NCI-H446 (cell line): ENCODE measurements around the gene SDS.

ENCODE experiments used
- DNase-seq, 2 experiments: peaks; one replicate each; lab custom pipeline; 2025; lab: John Stamatoyannopoulos, UW

Gene SDS

DNA sequence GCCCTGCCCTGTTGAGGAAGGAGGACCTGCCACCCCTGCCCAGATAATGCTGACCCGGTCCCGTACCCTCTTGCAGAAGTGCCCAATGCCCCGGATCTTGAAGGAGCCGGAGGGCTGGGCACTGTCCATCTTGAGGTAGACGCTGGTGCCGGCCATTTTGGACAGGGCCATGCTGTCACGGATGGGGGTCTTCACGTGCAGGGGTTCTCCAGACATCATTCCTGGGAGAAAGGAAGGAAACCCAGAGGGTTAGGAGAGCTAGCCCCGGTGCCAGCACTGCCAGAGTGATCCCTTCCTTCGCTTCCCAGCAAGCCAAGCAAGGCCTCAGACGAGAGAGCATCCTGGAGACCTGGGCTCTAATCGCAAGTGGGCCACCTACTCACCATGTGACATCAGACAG is 4.2 kb downstream of the SDS start:
- DNase-seq: no peak

DNA sequence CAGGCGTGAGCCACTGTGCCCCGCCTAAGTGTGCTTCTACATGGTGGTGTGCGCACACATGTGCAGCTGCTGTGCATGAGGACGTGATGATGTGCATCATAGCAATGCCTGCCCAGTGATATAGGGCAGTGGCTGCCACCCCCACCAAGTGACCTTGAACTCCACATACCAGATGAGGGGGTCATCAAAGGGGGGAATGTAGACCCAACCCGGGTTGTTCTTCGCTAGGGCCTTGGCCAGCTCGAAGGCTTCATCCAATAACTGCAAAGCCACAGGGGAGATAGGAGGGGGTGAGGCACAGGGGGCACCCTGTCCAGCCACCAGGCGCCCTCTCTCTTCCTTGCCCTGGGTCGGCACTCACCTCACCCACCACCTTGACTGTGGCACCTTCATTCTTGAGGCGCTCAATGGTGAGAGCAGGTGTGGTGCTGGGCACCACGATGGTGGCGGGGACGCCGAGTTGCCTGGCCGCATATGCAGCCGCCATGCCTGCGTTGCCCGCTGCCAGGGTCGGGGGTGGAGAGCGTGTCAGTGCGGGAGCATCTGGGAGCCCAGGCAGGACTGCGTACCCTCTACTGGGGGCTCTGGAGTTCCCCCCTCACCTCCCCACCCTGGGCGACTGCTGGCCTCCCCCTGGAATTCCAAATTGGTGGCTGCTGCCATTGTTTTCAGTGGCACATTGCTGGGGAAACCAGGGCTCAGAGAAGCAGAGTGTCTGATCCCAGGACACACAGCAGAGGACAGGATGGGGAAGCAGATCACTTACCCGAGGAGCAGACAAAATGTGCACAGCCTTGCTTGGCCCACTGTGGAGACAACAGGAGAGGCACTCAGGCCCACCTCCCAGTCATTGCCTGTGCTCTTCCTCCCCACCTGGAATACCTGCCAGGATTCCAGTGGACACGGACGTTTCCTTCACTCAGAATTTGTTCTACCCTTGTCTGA is 5.1 kb downstream of the SDS start:
- no peak for DNase-seq

DNA sequence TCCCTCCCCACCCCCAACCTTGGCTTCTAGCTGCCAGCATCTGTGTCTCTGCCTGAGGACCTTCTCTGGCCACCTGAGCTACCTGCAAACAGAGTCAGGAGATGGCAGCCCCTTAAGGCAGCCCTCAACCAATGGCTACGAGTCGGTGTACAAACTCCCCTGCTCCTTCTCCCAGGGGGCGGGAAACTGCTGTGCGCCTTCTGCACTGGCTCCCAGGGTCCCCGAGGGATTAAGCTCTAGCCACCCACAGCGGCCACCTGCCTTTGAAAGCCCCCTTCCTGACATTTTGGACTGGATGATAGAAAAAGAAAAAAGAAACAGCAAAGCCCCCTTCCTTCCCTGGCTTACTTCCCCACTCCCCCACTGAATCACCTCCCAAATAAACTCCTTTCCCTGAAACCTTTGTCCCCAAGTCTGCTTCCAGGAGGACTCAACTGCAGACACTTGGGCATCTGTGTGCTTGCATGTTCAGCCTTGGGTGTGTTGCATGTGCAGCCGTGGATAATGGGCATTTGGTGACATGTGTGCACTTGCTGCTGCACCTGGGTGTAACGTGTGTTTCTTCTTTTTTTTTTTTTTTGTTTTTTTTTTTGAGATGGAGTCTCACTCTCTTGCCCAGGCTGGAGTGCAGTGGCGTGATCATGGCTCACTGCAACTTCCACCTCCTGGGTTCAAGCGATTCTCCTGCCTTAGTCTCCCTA is 6.0 kb downstream of the SDS start:
- DNase-seq: no peak

DNA sequence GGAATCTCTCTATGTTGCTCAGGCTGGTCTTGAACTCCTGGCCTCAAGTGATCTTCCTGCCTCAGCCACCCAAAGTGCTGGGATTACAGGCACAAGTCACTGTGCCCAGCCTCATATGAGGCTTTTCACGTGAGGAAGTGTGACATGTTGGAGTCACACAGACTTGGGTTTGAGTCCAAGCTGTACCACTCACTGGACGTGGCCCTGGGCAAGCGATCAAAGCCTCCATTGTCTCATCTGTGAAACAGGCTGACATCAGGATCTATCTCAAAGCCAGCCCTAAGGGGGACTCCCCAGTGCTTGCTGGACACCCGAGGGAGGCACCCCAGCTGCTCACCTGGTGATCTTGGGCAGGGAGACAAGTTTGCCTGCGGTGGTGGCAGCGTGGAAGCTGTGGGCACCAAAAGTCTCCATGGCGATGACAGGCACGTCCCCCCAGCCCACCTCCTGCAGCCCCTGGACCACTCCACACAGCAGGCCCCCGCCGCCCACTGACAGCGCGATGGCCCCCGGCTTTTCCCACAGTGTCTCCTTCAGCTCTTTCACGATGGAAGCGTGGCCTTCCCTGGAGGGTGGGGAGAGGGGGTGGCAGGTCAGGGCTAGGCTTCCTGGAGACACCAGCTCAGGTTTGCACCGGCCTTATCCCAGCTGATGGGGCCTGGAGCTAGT is 6.7 kb downstream of the SDS start:
- no peak for DNase-seq

DNA sequence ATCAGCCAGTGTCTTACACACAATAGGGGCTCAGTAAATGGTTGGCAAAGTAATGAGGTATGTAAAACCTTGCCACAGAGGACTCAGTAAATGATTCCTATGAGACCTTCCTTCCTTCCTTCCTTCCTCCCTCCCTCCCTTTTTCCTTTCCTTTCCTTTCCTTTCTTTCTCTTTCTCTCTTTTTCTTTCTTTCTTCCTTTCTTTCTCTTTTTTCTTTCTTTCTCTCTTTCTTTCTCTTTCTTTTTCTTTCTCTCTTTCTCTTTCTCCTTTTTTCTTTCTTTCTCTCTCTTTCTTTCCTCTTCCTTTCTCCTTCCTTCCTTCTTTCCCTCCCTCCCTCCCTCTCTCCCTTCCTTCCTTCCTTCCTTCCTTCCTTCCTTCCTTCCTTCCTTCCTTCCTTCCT is 7.5 kb downstream of the SDS start:
- DNase-seq: no peak

DNA sequence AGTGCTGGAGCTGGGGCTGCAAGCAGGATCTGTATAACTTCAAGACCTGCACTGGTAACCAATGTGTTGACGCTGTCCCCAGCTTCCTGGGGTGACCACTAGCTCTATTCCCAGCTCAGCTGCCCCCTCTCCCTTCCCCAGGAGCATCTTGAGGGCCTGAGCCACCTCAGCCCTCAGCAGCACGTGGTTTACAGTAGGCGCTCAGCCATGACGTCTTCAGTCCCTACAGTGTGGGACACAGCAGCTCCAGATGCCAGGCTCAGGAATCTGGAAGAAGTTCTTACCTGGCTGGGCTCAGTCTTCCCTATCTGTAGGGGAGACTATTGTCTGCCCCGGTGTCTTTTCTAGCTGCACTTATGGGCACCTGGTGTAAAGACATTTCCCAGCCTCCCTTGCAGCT is 8.6 kb downstream of the SDS start:
- no peak for DNase-seq

DNA sequence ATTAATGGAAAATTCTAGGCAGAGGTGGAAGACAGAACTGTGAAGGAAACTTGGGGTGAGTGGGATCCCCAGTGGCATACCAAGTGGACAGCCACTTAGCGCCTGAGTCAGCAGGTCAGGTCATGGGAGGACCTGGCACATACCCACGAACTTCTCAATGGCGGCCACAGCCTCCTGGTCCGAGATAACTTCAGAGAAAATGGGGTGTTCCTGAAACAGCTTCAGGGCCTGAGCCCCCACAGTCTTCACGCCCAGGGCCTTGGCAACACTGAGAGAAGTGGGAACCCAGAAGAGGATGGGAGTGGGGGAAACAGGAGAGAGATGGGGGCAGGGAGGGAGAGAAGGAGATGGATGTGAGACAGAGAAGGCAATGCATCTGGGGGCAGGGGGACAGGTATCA is 9.9 kb downstream of the SDS start:
- no peak for DNase-seq

DNA sequence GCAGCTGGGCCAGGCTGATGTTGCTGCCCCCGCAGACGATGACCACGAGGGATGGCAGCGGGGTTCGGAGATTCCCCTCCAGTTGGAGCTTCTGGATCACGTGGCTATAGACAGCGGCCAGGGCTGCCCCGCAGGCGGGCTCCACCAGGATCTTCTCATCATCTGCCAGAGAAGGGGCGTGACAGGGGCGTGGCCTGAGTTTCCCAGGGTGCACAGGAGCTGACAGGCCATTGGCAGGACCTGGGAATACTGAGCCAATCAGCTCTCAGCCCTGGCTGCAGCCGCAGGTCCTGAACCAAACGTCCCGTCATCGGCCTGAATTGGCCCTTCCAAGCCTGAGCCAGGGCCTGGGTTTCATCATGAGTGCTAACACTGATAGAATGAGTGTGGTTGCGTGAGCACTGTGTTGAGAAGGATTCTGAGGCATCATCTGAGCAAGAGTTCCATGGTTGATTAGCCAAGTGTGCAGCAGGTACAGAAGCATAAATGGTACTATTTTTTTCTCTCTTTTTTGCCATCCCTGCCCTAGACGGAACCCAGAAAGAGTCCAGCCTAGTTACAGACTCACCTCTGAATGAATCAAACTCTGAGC is 10.6 kb downstream of the SDS start:
- no peak for DNase-seq

DNA sequence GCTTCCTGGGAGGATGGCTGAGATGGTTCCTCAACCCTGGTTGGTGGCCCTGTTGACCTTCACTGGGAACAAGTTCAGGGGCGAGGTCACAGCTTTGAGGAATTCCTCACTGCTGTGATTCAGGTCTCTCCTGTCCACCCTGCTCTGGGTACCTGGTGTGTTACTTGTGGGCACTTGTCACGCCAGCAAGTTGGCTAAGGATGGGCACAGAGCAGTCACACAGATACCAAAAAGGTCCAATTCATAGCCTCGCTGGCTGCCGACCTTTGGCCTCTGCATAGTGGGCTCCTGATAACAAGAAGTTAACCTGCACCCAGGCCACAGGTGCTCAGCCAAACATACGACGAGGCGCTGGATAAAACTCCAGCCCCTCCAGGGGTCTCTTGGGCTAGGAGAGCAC is 11.2 kb downstream of the SDS start:
- no peak for DNase-seq

DNA sequence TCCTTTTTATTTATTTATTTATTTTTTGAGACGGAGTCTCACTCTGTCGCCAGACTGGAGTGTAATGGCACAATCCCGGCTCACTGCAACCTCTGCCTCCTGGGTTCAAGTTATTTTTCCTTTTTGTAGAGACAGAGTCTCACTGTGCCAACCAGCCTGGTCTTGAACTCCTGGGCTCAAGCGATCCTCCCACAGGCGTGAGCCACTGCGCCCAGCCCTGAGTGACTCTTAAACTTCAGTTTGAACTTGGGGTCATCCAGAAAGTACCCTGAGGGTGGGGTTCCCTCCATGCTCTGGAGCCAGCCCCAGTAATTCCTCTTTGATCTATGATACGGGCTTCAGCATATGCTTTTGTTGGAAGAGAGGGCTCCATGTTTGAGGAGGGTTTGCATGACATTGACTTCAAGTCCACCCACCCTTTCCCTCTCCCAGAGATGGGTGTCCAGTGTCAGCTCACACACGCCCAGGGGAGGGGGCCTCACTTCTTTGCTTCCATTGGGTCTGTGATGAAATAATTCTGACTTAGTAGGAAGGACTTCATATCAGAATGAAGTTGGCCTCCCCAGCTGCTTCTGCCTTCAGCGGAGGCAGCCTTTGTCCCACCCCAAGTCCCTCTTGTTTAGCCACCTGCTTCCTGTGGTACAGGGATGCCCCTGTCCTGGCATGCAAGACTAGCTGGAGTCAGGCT is 11.9 kb downstream of the SDS start:
- DNase-seq: no peak

DNA sequence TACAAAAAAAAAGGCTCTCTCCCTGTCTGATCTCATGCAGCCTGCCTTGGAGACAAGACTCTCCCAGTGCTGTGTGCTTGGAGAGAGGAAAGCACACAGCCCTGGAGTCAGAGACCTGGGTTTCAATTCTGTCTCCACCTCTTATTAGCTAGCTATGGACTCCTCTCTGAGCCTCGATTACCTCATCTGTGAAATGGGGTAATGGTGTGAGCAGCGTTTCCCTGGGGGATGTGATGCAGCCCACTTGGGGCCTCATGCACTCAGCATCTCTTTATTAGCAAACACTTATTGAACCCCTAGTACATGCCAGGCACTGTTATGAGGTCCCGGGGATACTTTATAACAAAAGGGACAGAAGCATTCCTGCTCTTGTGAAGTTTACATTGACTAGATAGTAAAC is 12.5 kb downstream of the SDS start:
- DNase-seq: no peak

DNA sequence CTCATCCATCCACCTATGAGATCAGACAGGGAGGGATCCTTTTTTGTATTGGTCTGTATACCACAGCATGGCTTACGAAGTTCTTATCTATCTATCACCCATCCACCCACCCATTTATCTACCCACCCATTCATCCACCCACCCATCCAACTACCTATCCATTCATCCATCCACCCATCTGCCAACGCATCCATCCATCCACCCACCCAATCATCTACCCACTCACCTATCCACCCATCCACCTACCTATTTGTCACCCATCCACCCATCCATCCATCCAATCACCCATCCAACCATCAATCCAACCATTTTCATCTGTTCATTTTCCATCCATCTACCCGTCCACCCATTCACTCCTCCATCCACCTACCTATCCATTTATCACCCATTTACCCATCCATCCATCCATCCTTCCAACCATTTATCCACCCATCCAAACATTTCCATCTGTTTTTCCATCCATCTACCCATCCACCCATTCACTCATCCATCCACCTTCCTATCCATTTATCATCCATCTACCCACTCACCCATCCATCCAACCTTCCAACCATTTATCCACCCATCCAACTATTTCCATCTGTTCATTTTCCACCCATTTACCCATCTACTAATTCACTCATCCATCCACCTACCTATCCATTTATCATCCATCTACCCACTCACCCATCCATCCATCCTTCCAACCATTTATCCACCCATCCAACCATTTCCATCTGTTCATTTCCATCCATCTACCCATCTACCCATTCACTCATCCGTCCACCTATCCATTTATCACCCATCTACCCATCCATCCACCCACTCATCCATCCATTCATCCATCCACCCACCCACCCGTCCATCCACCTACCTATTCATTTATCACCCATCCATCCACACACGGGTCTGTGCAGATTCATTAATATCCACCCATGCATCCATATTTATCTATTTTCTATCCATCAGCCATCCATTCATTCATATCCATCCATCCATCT is 13.3 kb downstream of the SDS start:
- no peak for DNase-seq

DNA sequence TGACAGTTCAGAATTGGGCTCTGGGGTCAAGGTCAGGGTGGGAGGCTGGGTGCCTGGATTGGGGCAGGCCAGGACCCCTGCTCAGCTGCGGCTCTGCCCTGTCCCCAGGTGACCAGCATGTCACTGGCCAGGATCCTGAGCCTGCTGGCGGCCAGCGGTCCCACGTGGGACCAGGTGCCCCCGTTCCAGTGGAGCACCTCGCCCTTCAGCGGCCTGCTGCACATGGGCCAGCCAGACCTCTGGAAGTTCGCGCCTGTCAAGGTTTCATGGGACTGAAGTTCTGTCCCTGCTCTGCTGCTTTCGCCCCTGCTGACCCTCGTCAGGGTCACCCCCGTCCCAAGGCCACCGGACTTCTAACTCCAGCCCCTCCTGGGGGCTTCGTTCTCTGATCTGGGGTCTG is 15.3 kb downstream of the SDS start:
- no peak for DNase-seq

DNA sequence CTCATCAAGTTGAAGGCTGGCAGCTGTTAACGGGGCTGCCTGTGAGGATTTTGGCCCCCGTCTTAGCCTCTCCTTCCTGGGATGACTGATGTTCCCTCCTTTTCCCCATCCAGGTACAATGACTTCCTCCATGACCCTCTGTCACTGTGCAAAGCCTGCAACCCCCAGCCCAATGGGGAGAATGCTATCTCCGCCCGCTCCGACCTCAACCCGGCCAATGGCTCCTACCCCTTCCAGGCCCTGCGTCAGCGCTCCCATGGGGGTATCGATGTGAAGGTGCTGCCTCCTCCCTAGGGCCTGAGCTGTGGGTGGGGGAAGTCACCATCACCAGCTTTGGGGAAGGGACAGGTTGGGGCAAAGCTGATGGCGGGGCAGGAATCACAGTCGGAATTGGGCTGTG is 16.1 kb downstream of the SDS start:
- no peak for DNase-seq

DNA sequence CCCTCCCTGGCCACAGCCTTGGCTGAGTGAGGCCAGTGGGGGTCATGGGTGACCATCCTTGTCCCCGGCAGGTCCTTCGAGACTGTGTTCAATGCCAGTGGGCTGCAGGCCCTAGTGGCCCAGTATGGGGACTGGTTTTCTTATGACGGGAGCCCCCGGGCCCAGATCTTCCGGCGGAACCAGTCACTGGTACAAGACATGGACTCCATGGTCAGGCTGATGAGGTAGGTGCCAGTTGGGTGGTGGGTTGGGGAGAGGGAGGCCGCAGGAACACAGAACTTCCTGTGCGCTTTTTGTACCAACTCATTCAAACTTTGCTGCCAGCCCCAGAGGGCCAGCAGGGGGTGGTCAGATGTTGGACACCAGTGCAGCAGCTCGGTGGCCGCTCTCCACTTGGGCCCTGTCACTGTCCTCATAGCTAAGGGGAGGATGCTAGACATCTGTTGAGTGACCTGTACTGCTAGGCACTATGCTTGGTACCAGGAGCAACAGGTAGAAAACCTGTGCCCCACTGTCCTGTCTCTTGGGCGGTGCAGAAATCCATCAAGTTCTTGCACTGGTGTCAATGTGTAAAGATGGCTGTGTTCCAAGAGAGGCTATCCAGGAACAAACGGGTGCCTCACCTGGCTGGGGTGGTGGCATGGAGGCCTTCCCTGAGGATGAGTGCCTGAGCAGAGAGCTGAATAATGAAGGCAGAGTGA is 16.7 kb downstream of the SDS start:
- DNase-seq: no peak

DNA sequence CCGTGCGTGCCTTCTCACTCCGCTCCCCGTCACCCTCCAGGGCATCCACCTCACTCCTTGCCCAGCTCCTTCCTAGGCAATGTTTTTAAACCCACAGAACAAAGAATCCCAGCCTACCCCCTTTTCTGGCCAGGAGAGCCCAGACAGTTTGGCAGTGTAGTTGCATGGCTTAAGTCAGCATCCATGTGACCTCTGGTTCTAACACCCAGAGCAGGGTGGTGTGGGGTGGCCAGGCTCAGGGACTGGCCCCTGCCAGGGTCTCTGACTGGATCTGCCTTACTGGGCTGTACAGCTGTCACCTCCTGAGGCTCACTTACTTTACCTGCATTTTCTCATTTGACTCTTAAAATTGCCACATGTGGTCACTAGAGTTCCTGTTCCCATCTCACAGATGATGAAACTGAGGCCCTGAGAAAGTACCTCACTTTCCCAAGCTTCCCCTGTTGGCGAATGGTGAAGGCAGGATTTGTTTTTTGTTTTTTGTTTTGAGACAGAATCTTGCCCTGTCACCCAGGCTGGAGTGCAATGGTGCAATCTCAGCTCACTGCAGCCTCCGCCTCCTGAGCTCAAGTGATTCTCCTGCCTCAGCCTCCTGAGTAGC is 18.3 kb downstream of the SDS start:
- DNase-seq: no peak

DNA sequence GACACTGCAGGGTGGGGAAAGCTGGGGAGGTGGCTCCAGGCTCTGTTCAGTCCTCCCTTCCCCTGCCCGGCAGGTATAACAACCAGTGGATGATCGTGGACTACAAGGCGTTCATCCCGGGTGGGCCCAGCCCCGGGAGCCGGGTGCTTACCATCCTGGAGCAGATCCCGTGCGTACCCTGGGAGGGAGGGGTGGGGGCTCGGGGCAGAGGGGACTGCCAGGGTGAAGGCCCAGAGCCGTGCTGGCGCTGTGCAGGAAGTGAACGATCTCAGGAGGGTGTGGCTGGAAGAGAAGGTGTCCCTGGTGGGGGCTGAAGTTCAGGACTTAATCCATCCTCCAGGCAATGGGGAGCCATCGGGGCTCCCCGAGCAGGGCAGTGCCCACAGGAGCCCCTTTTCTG is 18.9 kb downstream of the SDS start:
- no peak for DNase-seq

DNA sequence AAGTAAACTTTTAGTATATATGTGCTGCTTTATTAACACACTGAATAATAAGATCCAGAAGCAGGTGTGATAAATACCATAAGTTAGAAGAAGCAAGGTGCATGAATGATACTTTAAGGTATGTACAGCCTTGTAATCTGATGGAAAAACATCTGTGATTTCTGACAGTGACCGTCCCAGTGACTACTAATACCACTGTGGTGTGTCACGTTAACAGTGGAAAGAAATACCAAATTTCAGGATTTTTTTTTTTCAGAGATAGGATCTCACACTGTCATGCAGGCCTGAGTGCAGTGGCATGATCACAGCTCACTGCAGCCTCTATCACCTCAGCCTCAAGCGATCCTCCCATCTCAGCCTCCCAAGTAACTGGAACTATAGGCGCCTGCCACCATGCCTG is 21.5 kb downstream of the SDS start:
- DNase-seq: no peak

DNA sequence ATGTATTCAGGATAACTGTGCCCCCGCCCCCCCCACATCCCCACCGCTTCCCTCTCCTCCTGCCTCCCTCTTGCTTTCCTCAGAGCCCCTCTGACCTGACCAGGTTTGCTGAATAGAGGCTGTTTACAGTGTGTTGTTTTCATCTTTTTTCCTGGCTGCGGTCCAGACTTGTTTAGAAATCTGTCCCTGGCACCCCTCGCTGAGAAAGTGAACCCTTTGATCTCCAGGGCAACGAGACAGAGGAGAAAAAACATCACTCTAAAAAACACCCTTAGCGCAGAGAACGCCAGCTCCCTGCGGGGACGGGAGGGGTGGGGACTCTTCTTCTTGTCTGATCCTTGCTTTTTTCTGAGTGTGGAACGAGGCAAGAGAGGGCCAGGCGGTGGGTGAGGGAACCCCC is 22.5 kb downstream of the SDS start:
- DNase-seq: no peak

DNA sequence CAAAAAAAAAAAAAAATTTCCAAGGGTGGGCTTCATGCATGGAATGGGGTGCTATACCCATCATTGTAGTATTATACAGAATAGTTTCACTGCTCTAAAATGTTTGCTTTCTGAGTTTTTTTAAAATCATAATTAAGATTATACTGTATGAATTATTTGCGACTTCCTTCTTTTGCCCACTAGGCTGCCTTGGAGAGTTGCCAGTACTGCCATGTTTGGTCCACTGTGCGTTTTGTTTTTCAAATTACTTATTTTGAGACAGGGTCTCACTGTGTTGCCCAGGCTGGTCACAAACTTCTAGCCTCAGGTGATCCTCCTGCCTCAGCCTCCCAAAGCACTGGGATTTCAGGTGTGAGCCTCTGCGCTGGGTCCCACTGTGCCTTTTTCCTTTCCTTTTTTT is 25.4 kb downstream of the SDS start:
- no peak for DNase-seq
